Erythroblast (primary cell): ENCODE measurements around the gene SYCP3.

ENCODE experiments used
- GATA1 ChIP-seq: IDR thresholded peaks from 2 replicates; pipeline ENCODE4 v1.6.1; 2011; ENCODE audit warnings: low read depth, mild to moderate bottlenecking, control low read depth, low read length, moderate library complexity
- POLR2A ChIP-seq: IDR thresholded peaks from 2 replicates; pipeline ENCODE4 v1.6.1; 2011; ENCODE audit warnings: mild to moderate bottlenecking, low read length

- TF ChIP-seq POLR2A (no peak), GATA1 (no peak)
These were observed 54.2 kb downstream of the SYCP3 start for GRCh38 chr12:101685092-101685491.
